ENCODE results near the gene MAP3K14.

The MAP3K14 gene

DNA sequence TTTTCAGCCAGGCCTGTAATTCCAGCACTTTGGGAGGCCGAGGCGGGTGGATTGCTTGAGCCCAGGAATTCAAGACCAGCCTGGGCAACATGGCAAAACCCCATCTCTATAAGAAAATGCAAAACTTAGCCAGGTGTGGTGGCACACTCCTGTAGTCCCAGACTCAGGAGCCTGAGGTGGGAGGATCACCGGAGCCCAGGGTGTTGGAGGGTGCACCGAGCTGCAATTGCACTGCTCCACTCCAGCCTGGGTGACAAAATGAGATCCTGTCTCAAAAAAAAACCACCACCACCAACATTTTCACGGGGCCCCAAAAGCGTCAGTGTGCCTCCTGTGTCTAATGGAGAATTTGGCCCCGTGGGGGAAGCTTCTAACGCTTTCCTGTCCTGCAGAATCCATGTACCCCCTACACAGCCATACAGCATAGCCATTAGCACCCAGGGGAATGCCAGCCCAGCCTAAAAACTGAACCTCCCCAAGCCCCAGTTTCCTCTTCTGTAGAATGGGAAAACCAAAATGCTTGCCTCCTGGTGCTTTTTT, 22.2 kb upstream of the MAP3K14 start:
- DNase-seq (ENCODE audit: low read depth) = no peak

DNA sequence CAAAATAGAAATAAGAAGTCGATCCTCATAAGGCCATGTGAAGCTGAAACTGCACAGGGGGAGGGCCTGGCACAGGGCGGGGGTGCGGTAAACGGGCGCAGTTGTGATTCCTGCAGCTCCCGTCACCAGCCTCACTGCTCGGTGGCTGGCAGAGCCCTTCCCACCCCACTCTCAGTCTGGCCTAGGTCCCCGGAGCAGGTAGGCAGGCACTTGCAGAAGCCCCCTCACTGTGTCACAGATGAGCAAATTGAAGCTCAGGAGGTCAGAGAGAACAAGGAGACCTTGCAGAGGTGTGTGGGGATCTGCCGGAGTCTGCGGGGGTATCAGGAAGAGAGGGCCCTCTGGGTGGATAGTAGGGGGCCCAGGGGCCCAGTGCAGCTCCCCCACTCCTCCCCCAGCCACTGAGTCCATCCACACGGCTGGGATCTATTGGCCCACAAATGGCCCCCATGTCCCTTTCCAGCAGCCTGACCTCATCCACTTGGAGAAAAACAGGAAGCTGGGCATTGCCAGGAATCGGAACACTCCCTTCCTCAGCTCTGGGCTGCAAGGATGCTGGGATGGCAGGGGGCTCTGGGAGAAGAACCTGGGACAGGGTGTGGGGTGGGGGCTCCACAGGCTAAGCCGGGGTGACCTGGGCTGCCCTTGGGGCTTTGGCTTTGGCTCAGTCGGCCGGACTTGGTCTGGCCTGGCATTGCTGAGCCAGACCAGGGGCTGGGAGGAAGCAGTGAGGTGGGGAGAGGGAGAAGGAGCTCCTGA, 21.4 kb upstream of the MAP3K14 start:
- DNase-seq (ENCODE audit: low read depth) = no peak

DNA sequence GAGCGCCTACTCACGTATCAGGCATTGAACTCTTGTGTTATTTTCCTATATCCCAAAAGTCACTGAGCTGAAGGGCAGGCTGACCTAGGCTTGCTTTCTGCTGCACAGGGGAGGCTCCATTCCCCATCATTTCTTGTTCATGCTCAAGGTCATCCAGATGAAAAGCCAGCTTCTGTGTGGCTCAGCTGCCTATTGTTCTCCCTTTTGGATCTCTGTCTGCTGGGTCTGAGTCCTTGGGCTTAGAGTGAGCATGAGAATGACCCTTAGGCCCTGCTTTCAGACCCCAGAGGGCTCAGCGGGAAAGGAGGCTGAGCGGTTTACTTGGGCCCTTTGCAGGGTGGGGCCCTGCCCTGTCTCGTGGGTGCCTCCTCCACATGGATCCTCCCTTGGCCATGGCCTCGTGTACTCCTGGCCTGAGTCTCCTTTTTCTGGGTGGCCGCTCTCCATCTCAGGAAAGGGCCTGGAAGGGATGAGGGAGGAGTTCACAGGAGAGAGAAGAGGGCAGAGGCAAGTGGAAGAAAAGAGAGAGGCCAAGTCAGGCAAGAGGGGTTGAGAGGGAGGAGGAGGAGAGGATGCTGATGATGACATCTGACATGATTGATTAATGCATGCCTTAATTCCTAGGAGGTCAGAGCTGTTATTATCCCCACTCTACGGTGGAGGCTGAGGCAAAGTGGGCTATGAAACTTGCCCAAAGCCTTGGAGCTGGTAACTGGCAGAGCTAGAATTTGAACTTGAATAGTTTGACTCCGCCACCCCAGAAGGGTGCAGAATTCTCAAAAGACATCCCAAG, 19.8 kb upstream of the MAP3K14 start:
- DNase-seq (ENCODE audit: low read depth) = no peak

DNA sequence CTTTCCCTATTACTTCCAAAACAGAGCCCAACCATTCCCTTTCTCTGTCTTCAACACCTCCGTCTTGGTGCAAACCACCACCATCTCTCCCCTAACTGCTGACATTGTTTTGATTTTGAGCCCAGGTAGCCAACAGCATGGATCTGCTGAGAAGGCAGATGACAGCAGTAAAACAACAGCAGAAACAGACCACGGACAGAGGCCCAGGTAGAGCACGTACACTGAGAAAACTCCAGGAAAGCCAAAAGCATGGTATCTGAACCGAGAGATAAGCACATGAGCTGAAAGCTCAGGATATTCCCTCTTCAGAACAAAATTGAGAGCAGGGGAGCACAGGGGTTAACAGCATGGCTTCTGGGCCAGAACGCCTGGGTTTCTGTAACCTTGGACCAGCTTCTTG, 18.9 kb upstream of the MAP3K14 start:
- DNase-seq (ENCODE audit: low read depth) = no peak

DNA sequence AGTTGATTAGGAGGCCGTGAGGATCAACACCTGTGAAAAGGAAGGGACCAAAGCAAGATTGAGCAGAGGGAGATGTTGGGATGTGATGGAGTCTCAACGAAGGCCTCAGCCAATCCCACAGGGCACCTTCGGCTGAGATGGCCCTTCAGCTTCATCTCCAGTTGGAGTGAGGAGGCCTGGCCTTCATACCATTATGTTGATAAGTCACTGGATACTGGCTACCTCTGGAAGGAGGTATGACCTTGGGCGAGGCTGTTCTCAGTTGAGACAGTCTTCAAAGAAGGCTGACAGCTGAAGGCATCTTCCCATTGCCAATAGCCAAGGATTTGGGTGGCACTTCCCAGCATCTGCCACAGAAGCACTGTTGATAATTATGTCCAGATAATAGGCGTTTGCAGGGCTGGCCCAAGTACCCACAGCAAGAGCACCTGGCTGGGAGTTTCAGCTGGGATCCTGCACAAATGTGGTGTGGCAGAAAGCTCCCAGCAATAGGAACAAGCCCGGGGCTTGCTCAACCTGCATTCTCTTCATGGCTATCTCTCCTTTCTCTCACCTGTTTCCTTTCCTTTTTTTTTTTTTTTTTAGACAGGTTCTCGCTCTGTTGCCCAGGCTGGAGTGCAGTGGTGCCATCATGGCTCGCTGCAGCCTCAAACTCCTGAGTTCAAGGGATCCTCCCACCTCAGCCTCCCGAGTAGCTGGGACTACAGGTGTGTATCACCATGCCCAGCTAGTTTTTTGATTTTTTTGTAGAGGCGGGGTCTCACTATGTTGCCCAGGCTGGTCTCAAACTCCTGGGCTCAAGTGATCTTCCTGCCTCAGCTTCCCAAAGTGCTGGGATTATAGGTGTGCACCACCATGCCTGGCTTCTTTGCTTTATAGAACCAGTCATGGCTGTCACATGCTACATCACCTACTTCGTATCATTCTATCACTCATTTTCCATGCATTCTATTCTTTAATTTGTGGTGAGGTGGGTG, 18.2 kb upstream of the MAP3K14 start:
- no peak for DNase-seq (ENCODE audit: low read depth)

DNA sequence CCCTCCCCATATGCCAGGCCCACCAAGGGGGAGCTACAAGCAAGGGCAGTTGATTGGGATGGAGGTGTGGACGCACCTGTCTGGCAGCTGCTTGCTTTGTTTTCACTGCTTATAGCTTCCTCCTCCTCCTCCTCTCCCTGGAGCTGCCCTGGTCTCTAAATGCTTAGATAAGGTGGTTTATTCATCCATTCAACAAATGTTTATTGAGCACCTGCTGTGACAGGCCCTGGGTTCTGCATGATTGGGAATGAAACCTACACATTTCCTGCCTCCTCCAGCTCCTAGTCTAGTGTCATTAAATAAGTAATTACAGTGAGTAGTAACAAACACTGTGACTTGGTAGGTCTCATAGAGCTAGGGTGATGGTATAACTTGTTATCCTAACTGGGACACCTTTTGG, 17.4 kb upstream of the MAP3K14 start:
- no peak for DNase-seq (ENCODE audit: low read depth)

DNA sequence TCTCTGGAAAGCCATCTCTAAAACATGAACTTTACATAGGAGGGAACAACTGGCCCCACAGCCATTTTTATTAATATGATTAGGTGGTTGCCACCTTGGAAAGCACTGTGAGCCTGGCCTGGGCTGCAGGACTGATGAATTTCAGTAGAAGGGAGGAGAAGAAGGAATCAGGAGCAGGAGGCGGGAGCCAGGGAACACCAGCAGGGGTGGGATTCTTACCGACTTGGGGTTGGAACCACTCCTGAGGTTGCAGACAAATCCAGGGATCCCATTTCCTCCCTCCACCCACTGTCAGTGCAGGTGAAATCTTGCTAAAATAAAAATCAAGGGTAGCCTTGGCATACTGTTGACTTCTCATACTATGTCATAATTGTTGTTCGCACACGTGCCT, 16.9 kb upstream of the MAP3K14 start:
- no peak for DNase-seq (ENCODE audit: low read depth)

DNA sequence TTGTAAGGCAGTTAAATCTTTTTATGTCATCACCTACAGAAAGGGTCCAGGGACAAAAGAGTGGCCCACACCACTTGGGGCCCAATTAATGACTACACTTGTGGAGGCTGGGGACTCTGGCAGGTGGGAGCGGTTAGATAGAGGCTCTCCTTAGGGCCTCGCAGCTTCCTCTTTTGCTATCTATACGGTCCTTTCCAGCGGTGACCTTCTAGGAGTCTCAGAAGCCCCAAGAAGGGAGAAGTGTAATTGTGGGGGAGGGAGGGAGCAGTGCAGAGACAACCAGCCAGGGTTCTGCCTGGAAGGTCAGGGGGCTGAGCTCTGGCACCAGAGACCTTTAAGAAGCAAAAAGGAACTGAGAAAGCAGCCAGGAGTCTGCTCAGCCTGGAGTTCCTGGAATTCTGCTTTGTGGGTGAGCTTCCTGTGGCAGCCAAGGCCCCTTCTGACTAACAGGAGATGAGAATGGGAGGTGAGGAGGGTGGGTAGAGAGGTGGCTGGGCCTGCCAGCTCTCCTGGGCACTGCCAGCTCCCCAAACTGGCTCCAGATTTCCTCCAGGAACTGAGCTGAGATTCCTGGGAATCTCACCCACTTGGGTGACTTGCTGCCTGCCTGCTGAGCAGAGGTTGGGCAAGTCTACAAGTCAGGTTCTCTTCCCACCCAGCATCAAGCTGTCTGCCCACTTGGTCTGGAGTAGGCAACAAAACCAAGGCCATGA, 16.3 kb upstream of the MAP3K14 start:
- DNase-seq (ENCODE audit: low read depth) = no peak

DNA sequence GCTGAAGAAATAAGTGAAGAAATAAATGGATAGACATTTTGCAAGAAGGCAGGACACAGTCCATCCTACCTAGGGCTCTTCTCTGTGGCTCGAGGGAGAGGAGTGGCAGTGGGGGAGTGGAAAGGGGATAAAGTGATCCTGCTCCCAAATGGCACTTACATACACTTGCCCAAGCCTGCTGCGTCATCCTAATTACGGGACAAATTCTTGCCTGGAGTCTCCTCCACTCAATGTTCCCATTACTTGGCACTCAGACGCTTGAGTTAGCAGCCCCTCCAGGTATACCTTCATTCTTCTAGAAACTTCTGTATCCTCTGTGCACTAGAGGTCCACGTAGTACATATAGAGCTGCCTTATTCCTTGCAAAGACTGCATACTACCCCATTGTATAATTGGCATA, 15.7 kb upstream of the MAP3K14 start:
- DNase-seq (ENCODE audit: low read depth) = no peak

DNA sequence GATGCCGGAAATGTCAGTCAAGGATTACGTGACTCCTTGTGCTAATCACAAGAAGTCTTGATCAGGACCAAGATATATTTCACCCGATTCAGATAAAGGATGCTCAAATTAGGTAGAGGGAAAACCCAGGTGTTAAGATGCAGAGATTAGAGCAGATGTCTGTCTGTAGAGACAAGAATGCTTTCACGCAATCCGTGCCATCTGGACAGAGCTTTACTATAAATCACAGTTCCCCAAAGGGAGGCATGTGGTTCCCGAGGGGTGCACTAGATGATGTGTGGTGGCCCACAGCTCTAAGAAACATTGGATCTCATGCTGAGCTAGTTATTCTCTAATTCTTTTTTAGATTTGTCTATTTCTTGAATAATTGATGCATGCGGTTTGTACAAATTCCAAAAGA, 9.8 kb upstream of the MAP3K14 start:
- no peak for DNase-seq (ENCODE audit: low read depth)

DNA sequence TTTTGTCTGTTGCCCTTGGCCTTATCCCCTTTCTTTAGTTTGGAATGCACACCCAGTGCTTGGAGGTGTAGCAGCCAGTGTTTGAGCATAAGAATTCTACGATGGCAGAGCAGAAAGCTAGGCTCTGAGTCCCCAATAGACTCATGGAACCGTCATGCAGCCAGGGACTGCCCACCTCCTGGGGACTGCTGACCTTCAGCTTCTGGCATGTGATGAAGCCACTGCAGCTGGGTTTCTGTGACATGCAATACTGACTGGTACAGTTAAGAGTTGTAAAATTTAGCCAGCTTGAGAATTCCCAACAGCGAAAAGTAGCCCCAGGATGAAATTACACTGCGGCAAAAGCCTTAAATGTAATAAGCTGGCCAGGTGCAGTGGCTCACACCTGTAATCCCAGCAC, 9.0 kb upstream of the MAP3K14 start:
- no peak for DNase-seq (ENCODE audit: low read depth)

DNA sequence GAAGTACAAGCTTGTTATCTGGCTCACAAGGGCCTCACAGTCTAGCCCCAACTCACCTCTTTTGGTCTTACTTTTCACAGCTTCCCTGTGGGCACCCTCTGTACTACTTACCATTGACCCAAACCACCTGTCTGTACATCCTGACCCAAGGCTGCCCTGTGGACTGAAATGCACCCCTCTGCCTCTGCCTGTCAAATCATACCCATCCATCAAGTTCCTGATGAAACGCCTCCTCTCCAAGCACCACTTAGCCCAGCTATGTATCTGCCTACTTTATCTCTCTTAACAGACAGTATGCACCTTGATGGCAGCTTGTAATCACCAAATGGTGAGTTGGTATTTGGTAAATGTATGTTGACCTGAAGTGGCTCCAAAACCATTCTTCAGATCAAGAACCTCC, 7.5 kb upstream of the MAP3K14 start:
- DNase-seq (ENCODE audit: low read depth) = no peak

DNA sequence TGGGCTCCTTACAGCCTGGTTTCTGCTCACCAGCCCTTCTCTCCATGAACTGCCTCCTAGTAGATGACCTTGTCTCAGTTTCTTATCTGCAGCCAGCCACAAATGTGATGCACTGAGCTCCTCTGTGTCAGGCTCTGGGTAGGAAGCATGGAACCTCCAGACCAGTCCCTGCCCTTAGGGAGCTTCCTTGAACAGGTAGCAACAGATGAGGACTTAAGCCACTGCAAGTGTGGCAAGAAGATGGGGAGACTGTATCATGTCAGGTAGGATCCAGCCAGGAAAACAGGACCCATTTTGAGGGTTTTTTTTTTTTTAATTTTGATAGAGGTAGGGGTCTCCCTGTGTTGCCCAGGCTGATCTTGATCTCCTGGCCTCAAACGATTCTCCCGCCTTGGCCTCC, 5.3 kb upstream of the MAP3K14 start:
- no peak for DNase-seq (ENCODE audit: low read depth)

DNA sequence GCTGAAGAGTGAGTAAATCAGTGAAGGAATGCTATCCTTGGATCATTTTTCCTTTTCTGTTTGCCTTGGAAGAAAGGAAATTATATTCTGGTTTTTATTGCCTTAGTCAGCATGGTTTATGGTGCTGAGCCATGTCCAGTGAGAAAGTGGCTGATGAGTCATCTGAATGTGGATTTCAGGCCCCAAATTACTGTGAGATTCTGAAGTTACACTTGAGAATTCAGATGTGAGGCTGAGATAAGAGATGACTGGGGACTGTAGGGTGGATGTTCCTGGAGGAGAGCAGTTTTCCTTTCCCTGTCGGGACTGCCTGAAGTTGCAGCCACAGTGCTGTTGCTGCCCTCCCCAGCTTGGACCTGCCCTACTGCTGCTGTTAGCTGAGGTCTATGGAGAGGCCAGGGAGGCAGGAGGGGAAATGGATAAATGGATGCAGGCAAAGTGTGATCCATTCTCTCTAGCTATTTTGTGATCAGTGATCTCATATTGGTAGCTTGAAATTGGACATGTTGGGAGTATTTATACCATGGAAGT, 4.2 kb upstream of the MAP3K14 start:
- no peak for DNase-seq (ENCODE audit: low read depth)

DNA sequence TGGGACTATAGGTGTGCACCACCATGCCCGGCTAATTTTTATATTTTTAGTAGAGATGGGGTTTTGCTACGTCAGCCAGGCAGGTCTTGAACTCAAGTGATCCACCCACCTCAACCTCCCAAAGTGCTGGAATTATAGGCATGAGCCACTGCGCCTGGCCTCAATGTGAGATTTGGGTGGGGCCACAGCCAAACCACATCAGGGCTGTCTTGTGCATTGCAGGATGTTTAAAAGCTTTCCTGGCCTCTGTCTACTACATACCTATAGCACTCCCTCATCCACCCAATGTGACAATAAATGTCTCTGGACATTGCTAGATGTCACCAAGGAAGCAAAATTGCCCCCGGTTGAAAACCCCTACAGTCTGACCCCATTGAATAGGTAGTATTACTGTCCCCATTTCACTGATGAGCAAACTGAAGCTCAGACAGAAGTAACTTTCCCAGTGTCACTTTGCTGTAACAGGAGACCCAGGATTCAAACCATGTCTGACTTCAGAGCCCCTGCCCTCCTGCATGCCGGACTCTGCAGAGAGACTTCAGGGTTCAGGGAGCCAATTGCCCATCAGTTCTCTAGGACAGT, 3.6 kb upstream of the MAP3K14 start:
- no peak for DNase-seq (ENCODE audit: low read depth)

DNA sequence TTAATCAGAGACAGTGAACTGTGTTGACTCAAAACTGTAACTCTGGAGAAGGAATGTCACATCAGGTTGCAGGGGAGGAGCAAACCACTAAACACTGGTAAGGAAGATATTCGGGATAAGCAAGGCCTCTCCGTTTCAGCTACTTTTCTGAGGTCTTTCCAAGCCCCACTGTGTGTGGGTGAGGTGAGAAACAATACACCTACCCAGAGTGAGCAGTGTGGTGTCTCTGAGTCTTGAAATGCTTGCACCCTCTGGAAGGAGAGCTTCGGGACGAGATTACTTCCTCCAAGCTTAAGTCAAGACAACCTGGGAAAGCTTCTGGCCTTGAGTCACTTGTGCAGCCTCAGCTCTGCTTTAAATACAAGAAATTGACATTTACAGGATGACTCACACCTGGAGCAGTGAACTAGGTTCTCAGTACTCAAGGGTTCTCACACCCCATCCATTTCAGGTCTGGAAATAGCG, 2.5 kb upstream of the MAP3K14 start:
- no peak for DNase-seq (ENCODE audit: low read depth)

DNA sequence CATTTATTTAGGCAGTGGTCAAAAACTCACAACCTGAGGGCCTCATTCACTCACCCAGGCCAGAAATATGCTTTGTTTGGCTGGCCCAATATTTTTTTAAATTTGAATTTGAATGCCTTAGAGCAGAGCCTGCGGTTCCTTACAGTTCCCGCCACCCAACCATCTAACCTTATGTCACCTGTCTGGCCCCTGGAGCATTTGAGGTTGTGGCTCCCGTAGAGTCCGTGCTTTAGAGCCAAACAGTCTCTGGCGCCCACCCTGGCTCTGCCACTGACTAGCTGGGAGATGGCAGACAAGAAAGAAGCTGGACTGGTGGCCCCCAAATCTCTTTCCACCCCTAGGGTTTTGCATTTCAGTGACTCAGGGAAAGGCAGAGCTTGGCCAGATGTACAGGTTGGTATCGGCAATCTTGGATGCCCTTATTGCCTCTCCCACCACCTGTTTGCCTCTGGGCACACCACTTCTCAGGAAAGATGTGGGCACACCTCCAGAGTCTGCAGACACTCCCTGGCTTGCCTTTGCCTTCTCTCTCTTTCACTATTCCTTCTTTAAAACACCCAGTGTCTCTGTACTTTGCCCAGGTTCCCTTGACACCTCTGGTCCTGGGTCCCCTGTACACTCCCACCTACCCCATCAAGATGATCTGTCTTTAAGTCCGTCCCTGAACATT, 1.9 kb upstream of the MAP3K14 start:
- DNase-seq (ENCODE audit: low read depth) = no peak

DNA sequence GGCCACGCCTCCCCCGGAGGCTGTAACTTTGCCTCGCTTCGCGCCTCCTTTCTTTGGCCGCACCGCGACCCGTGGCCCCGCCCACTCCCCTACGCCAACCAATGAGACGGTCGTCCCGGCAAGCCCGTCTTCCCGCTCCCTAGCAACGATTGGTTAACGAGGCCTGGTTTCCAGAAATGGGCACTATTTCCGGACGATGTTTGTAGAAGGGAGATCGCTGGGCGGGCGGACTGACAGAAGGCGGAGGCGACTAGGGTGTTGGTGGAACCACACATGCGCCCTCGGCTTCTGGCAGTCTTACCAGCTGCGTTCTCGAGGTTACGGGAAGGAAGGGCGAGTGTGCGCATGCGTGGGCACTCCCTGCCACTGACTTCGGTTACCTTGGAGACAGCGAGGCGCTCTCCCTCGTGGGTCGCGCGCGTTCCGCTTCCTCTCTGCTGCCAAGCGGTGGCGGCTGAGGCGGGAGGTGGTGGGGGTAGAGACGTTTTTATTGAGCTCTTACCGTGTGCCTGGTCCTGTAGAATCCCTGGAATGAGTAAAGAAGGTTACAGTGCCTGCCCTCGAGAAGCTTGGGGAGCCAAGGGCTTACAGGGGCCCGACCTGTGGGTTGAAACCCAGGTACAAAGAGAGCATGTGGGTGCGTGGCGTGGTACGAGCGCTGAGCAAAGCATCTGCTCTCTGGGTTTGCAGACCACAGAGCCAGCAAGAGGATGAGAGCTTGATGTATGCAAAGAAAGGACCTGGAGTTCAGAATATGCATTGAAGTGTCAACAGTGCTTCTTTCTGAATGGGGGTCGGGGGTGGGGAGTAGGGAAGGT, 500 bp upstream of the MAP3K14 start:
- peak; percentile 99 for DNase-seq (ENCODE audit: low read depth)
